ENCODE results near the gene IL1RAPL2. TPM values are rescaled to one million over a fixed set of nuclear protein-coding genes. Genes with fewer than 3 reads are reported as not detected.
"Not testable (repeated sequence)": the region's sequence is repeated elsewhere in the genome, so short reads cannot be mapped to it uniquely, and the experiment has no call there.

Gene IL1RAPL2
- total RNA-seq, 1 donor from 2014 or later: not detected

DNA sequence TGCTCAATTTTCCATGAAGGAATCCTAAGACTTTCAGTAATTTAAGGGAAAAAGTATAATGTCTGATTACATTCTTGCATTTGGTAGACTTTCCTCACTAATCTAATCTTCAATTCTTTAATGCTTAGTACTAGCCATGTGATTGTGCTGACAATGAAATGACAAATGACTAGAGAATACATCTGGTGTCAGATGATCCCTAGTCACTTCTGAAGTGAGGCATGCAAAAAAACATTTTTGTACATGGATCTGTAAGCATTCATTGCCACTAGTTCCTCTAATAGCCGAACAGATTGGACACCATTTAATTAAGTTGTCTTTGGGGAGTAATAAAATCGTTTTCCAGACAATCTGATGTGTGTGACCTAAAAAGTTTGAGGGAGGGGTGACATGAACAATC is 1193.6 kb downstream of the IL1RAPL2 start:
- Mint-ChIP-seq H3K27me3 (ENCODE audit: low read depth) (no peaks in the 10 kb centered on the region), H3K4me1 (ENCODE audit: low read depth) (no peaks in the 10 kb centered on the region), H3K9me3 (ENCODE audit: low read depth) (peaks cover 15% of the 10 kb centered on the region), H3K4me3 (ENCODE audit: unreplicated experiment) (no peak overlapping the region), H3K36me3 (ENCODE audit: low read depth) (no peaks in the 10 kb centered on the region), H3K27ac (ENCODE audit: unreplicated experiment) (no peak overlapping the region)
- TF ChIP-seq CTCF (IDR thresholded peaks at IDR 0.05): no peak
- no peak for DNase-seq (ENCODE audit: low spot score)

DNA sequence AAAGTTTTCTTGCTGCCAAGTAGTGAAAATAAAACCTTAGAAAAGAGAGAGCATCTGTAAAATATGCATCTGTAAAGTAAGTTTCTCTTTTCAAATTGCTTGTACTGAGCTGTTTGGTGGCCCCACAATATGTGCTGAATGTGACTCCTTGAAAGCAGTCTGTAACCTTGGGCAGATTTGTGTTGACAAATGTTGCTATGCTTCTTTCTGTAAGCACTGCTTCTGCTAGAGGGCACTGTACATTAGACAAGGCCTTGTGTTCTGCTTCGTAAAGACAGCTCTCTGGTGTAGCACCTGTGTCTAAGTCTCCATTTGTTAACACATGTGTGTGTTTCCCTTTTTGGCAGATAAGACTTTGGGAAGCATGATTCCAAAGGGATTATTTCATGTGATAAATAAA is 1199.7 kb downstream of the IL1RAPL2 start:
- no peak overlapping the region for H3K27ac Mint-ChIP-seq (ENCODE audit: unreplicated experiment)
- no peak for DNase-seq (ENCODE audit: low spot score)
- no peaks in the 10 kb centered on the region for H3K4me1 Mint-ChIP-seq (ENCODE audit: low read depth)
- TF ChIP-seq CTCF (IDR thresholded peaks at IDR 0.05): peak; percentile 31
- no peaks in the 10 kb centered on the region for H3K36me3 Mint-ChIP-seq (ENCODE audit: low read depth)
- H3K4me3 Mint-ChIP-seq (ENCODE audit: unreplicated experiment): no peak overlapping the region
- no peaks in the 10 kb centered on the region for H3K27me3 Mint-ChIP-seq (ENCODE audit: low read depth)
- H3K9me3 Mint-ChIP-seq (ENCODE audit: low read depth): peaks cover 5% of the 10 kb centered on the region

DNA sequence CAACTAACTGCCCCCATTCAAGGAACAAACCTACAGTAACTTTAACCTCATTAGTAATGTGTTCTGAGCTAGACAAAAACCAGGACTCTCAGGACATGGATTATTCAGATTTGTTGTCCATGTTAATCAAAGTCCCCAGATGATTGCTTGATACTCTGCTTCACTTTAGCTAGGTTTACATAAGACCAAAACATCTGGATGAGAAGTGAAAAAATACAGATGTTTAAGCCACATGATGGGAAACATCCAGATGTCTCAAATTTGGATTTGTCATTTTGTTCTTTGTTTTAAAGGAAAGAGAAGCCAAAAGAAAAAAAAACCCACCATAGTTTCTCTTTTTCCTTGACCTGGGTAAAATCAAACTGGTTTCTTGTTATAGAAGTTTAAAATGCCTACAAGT is 1207.8 kb downstream of the IL1RAPL2 start:
- DNase-seq (ENCODE audit: low spot score): no peak
- H3K27ac Mint-ChIP-seq (ENCODE audit: unreplicated experiment): no peak overlapping the region
- peaks cover 22% of the 10 kb centered on the region for H3K4me1 Mint-ChIP-seq (ENCODE audit: low read depth)
- H3K36me3 Mint-ChIP-seq (ENCODE audit: low read depth): no peaks in the 10 kb centered on the region
- H3K27me3 Mint-ChIP-seq (ENCODE audit: low read depth): no peaks in the 10 kb centered on the region
- H3K4me3 Mint-ChIP-seq (ENCODE audit: unreplicated experiment): no peak overlapping the region
- H3K9me3 Mint-ChIP-seq (ENCODE audit: low read depth): peaks cover 5% of the 10 kb centered on the region
- TF ChIP-seq CTCF (IDR thresholded peaks at IDR 0.05): no peak

DNA sequence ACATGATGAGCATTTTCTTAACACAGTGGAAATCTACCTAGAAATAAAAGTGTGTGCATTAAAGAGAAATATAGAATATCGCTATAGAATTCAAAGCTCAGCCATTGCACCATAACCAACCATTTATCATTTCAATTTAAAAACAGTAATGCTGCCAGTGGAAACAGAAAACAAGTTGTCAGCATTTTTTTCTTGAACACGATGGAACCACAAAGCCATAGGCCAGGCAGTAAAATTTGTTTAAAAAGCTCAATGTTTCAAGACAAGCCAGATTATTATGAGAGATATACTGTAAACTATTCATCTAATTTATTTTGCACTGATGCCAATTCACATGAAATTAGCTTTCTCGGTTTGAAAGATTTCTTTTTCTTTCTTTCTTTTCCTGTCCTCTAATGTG is 1209.7 kb downstream of the IL1RAPL2 start:
- Mint-ChIP-seq H3K9me3 (ENCODE audit: low read depth) (no peaks in the 10 kb centered on the region), H3K36me3 (ENCODE audit: low read depth) (no peaks in the 10 kb centered on the region), H3K27ac (ENCODE audit: unreplicated experiment) (no peak overlapping the region), H3K4me3 (ENCODE audit: unreplicated experiment) (no peak overlapping the region), H3K27me3 (ENCODE audit: low read depth) (no peaks in the 10 kb centered on the region), H3K4me1 (ENCODE audit: low read depth) (peaks cover 27% of the 10 kb centered on the region)
- DNase-seq (ENCODE audit: low spot score): no peak
- no peak for TF ChIP-seq CTCF (IDR thresholded peaks at IDR 0.05)

DNA sequence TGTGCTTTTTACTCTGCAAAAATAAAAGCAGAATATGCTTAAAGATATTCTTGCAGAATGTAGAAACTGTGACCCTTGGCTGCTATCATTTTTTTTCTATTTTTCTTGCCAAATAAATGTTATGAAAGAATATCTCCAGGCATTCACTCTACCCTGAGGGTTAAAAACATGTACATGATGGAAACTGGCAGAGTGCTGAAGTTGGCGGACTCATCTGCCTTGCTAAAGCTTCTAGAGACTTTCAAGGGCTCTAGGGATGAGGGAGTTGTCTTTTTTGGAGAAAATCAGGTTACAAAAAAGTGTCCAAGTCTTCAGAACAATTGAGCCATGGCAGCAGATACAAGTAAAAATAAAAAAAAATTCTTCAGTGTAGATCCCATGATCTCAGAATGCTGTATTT is 1215.8 kb downstream of the IL1RAPL2 start:
- no peak overlapping the region for H3K4me3 Mint-ChIP-seq (ENCODE audit: unreplicated experiment)
- no peak overlapping the region for H3K27ac Mint-ChIP-seq (ENCODE audit: unreplicated experiment)
- H3K36me3 Mint-ChIP-seq (ENCODE audit: low read depth): no peaks in the 10 kb centered on the region
- no peaks in the 10 kb centered on the region for H3K27me3 Mint-ChIP-seq (ENCODE audit: low read depth)
- H3K4me1 Mint-ChIP-seq (ENCODE audit: low read depth): peaks cover 22% of the 10 kb centered on the region
- no peak for TF ChIP-seq CTCF (IDR thresholded peaks at IDR 0.05)
- peaks cover 4% of the 10 kb centered on the region for H3K9me3 Mint-ChIP-seq (ENCODE audit: low read depth)
- DNase-seq (ENCODE audit: low spot score): no peak

GRCh38 chrX:105796877-105797276 is 1230.9 kb downstream of the IL1RAPL2 start:
- not testable (repeated sequence) for H3K36me3 Mint-ChIP-seq (ENCODE audit: low read depth); H3K27me3 Mint-ChIP-seq (ENCODE audit: low read depth); H3K4me1 Mint-ChIP-seq (ENCODE audit: low read depth); H3K9me3 Mint-ChIP-seq (ENCODE audit: low read depth)
- Mint-ChIP-seq H3K27ac (ENCODE audit: unreplicated experiment) (peak overlapping the region; percentile 45), H3K4me3 (ENCODE audit: unreplicated experiment) (peak overlapping the region; percentile 68)
- peak; percentile 38 for DNase-seq (ENCODE audit: low spot score)
